ENCODE measurements around the gene ZSCAN22.

DNA sequence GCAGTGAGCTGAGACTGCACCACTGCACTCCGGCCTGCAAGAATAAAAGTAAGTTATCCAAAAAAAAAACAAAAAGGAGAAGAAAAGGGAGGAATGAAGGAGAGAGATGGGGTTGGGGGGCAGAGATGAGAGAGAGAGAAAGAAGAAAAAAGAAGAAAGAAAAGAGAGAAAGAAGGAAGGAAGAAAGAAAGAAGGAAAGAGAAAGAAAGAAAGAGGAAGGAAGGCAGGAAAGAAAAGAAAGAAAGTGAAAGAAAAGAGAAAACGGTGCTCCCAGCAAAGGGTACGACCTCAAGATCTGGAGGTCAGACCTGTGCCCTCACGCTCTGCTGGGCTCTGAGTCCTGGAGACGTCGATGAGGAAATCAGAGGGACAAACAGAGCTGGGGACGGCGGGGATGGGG is 22.8 kb downstream of the ZSCAN22 start:
- TF ChIP-seq CTCF (IDR thresholded peaks at IDR 0.05) (no peak), EZH2 (IDR thresholded peaks at IDR 0.05; ENCODE audit: borderline replicate concordance, insufficient read depth, low read depth, low read length, poor library complexity, severe bottlenecking) (no peak)

All from B cell (primary cell).